ENCODE results near the gene HRG. TPM values are rescaled to one million over a fixed set of nuclear protein-coding genes. Genes with fewer than 3 reads are reported as not detected.

The HRG gene
- total and polyA plus RNA-seq, 2 experiments from 2014 or later = not detected

DNA sequence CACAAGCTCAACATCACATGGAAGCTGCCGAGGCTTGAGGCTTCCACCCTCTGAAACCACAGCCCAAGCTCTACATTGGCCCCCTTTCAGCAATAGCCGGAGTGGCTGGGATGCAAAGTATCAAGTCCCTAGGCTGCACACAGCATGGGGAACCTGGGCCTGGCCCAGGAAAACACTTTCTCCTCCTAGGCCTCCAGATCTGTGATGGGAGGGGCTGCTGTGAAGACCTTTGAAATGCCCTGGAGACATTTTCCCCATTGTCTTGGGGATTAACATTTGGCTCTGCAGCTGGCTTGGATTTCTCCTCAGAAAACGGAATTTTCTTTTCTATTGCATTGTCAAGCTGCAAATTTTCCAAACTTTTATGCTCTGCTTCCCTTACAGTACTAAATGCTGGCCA, 18.2 kb downstream of the HRG start:
- Mint-ChIP-seq H3K4me3 (no peak overlapping the region), H3K36me3 (ENCODE audit: low read depth) (peaks cover 8% of the 10 kb centered on the region; the same call in 2 of the 3 replicates), H3K4me1 (no peaks in the 10 kb centered on the region), H3K27me3 (ENCODE audit: insufficient read depth, low read depth, poor library complexity) (peaks cover 5% of the 10 kb centered on the region), H3K27ac (no peak overlapping the region), H3K9me3 (peaks cover 14% of the 10 kb centered on the region)
- H3F3A ChIP-seq (replicated peaks; ENCODE audit: low read depth) = no peaks in the 10 kb centered on the region
- no peak for DNase-seq (ENCODE audit: low spot score)
- no peak overlapping the region for H3K27ac ChIP-seq (ENCODE audit: low read depth)
- no peaks in the 10 kb centered on the region for H3K27me3 ChIP-seq (ENCODE audit: insufficient read depth)
- H3K4me3 ChIP-seq = no peak overlapping the region
- no peaks in the 10 kb centered on the region for H3K79me2 ChIP-seq (replicated peaks; ENCODE audit: insufficient read depth)
- H3K9me2 ChIP-seq (ENCODE audit: insufficient read depth) = peaks cover 11% of the 10 kb centered on the region; the same call in 1 of the 2 replicates
- no peaks in the 10 kb centered on the region for H4K20me1 ChIP-seq (replicated peaks; ENCODE audit: insufficient read depth)
- H3K4me2 ChIP-seq = no peak overlapping the region
- TF ChIP-seq, protein P1, sequence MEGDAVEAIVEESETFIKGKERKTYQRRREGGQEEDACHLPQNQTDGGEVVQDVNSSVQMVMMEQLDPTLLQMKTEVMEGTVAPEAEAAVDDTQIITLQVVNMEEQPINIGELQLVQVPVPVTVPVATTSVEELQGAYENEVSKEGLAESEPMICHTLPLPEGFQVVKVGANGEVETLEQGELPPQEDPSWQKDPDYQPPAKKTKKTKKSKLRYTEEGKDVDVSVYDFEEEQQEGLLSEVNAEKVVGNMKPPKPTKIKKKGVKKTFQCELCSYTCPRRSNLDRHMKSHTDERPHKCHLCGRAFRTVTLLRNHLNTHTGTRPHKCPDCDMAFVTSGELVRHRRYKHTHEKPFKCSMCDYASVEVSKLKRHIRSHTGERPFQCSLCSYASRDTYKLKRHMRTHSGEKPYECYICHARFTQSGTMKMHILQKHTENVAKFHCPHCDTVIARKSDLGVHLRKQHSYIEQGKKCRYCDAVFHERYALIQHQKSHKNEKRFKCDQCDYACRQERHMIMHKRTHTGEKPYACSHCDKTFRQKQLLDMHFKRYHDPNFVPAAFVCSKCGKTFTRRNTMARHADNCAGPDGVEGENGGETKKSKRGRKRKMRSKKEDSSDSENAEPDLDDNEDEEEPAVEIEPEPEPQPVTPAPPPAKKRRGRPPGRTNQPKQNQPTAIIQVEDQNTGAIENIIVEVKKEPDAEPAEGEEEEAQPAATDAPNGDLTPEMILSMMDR (conservative IDR thresholded peaks at IDR 0.05; ENCODE audit: low read depth in 2 of 2) = no peak
- no peak for TF ChIP-seq NANOG (IDR thresholded peaks at IDR 0.05; ENCODE audit: borderline replicate concordance)
- TF ChIP-seq CREB1 (CRISPR knock-in tag; IDR thresholded peaks at IDR 0.05; ENCODE audit: low read depth) = no peak
- no peak for TF ChIP-seq POLR2AphosphoS5 (IDR thresholded peaks at IDR 0.05; ENCODE audit: low read depth)
- TF ChIP-seq JUNB (IDR thresholded peaks at IDR 0.05; ENCODE audit: unreplicated experiment) = no peak
- no peak for TF ChIP-seq STAT1 (IDR thresholded peaks at IDR 0.05; ENCODE audit: unreplicated experiment)
- TF ChIP-seq ZNF462 (CRISPR knock-in tag; IDR thresholded peaks at IDR 0.05) = no peak
- no peak for TF ChIP-seq EZH2 (IDR thresholded peaks at IDR 0.05; ENCODE audit: low read depth, unreplicated experiment)
- TF ChIP-seq EZH2phosphoT487 (IDR thresholded peaks at IDR 0.05; ENCODE audit: unreplicated experiment) = no peak
- TF ChIP-seq, protein P2, sequence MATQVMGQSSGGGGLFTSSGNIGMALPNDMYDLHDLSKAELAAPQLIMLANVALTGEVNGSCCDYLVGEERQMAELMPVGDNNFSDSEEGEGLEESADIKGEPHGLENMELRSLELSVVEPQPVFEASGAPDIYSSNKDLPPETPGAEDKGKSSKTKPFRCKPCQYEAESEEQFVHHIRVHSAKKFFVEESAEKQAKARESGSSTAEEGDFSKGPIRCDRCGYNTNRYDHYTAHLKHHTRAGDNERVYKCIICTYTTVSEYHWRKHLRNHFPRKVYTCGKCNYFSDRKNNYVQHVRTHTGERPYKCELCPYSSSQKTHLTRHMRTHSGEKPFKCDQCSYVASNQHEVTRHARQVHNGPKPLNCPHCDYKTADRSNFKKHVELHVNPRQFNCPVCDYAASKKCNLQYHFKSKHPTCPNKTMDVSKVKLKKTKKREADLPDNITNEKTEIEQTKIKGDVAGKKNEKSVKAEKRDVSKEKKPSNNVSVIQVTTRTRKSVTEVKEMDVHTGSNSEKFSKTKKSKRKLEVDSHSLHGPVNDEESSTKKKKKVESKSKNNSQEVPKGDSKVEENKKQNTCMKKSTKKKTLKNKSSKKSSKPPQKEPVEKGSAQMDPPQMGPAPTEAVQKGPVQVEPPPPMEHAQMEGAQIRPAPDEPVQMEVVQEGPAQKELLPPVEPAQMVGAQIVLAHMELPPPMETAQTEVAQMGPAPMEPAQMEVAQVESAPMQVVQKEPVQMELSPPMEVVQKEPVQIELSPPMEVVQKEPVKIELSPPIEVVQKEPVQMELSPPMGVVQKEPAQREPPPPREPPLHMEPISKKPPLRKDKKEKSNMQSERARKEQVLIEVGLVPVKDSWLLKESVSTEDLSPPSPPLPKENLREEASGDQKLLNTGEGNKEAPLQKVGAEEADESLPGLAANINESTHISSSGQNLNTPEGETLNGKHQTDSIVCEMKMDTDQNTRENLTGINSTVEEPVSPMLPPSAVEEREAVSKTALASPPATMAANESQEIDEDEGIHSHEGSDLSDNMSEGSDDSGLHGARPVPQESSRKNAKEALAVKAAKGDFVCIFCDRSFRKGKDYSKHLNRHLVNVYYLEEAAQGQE (IDR thresholded peaks at IDR 0.05; ENCODE audit: unreplicated experiment) = no peak
- no peak for TF ChIP-seq ZNF331 (CRISPR knock-in tag; IDR thresholded peaks at IDR 0.05; ENCODE audit: low read depth)
- no peak for TF ChIP-seq ZNF114 (CRISPR knock-in tag; IDR thresholded peaks at IDR 0.05)
- TF ChIP-seq ETS1 (IDR thresholded peaks at IDR 0.05) = no peak
- H2AFZ ChIP-seq = 0 out of 2 replicates have a peak overlapping the region, but pooled peaks have one; percentile 43
- H3K4me1 ChIP-seq (ENCODE audit: insufficient read depth) = no peaks in the 10 kb centered on the region
- no peak for ATAC-seq
- H3K36me3 ChIP-seq (ENCODE audit: insufficient read depth) = no peaks in the 10 kb centered on the region

All from GM23338 (cell line).